Measurements from ENCODE around the gene QRICH2. TPM values are rescaled to one million over a fixed set of nuclear protein-coding genes. Genes with fewer than 3 reads are reported as not detected.
"Not testable (repeated sequence)": the region's sequence is repeated elsewhere in the genome, so short reads cannot be mapped to it uniquely, and the experiment has no call there.

QRICH2 gene
- total and polyA plus RNA-seq, 10 of the 15 experiments (the other 5 are each of a cell fraction or from before 2014, with no cell fraction given), result 0.04 to 0.72 (median 0.25) TPM

DNA sequence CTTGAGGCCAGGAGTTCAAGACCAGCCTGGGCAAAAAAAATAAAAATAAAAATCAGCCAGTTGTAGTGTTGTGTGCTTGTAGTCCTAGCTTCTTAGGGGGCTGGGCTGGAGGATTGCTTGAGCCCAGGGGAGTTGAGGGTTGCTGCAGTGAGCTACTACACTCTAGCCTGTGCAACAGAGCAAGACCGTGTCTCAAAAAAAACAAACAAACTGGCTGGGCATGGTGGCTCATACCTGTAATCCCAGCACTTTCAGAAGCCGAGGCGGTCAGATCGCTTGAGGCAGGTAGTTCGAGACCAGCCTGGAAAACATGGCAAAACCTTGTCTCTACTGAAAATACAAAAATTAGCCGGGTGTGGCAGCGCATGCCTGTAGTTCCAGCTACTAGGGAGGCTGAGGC, 47.9 kb downstream of the QRICH2 start (continued):
- peak; percentile 51; the same call in 1 of the 2 replicates for TF ChIP-seq NBN (IDR thresholded peaks at IDR 0.05)
- TF ChIP-seq TCF3 (IDR thresholded peaks at IDR 0.05; ENCODE audit: borderline replicate concordance, insufficient read depth, low read depth, low read length), result no peak
- peak; percentile 88 for TF ChIP-seq ZNF217 (IDR thresholded peaks at IDR 0.05)
- peak; percentile 85 for TF ChIP-seq MEF2B (IDR thresholded peaks at IDR 0.05; ENCODE audit: partially characterized antibody, poor library complexity, severe bottlenecking)
- TF ChIP-seq ZNF384 (IDR thresholded peaks at IDR 0.05; ENCODE audit: borderline replicate concordance, low read depth, low read length), result 0 out of 2 replicates have a peak, but pooled peaks have one; percentile 21
- 0 out of 2 replicates have a peak, but pooled peaks have one; percentile 23 for TF ChIP-seq RCOR1 (conservative IDR thresholded peaks at IDR 0.05; ENCODE audit: low read depth, low read length)

- H3K36me3 ChIP-seq (ENCODE audit: control insufficient read depth in 2 of 2, insufficient read depth in 2 of 2, low read length in 1 of 2); RAD21 ChIA-PET (ENCODE audit: unreplicated experiment); H3K27me3 ChIP-seq (replicated peaks in 1 of 2; ENCODE audit: control insufficient read depth in 2 of 2, insufficient read depth in 2 of 2, low read length in 1 of 2); ATAC-seq; H2AFZ ChIP-seq (ENCODE audit: control insufficient read depth, low read depth, low read length); CTCF ChIA-PET; DNase-seq (ENCODE audit: low read depth, low spot score); H3K27ac ChIP-seq (ENCODE audit: control insufficient read depth, insufficient read depth); H4K20me1 ChIP-seq (ENCODE audit: control insufficient read depth, insufficient read depth); H3K4me3 ChIP-seq; FAIRE-seq; intact Hi-C loops (cut with micrococcal nuclease; ENCODE audit: unreplicated experiment); H3K79me2 ChIP-seq (ENCODE audit: control insufficient read depth, insufficient read depth, low read length); H3K9ac ChIP-seq (ENCODE audit: control insufficient read depth, insufficient read depth, low read length); H3K4me2 ChIP-seq (ENCODE audit: control insufficient read depth, insufficient read depth); H3K9me3 ChIP-seq (replicated peaks; ENCODE audit: control insufficient read depth, insufficient read depth, low read length); BruUV-seq (replicated peaks): not testable (repeated sequence)
- in situ Hi-C loops (cut with MboI), result loop anchor here (25.0 kb wide), 2 partner anchors 1206 to 1906 kb away; partner anchors contain the start of gene SYNGR2
- peaks cover 32% of the 10 kb centered on the region for H3K4me1 ChIP-seq (ENCODE audit: control insufficient read depth, insufficient read depth, low read length)
- ChIA-PET SMC1A (ENCODE audit: uncharacterized antibody, unreplicated experiment) (interaction anchor here (0.6 to 13.9 kb wide), 5 partner anchors 5 to 56 kb away, joined by 3 to 226 read pairs (median 3); partner anchors contain the start of gene UBALD2), POLR2A (interaction anchor here (0.7 to 16.9 kb wide), 2 partner anchors 9 to 188 kb away, joined by 3 to 341 read pairs; partner anchors contain the start of gene UBALD2)
- TF ChIP-seq ZBTB33 (IDR thresholded peaks at IDR 0.05), result 0 out of 2 replicates have a peak, but pooled peaks have one; percentile 73
- WGBS (ENCODE audit: insufficient coverage, insufficient replicate concordance, low lambda C conversion rate, missing lambda C conversion rate), result 74% methylated on average over 19 of the region's 19 CpGs
These were observed 51.5 kb downstream of the QRICH2 start for GRCh38 chr17:76256430-76257050.
